ENCODE measurements around the gene USP44. TPM values are rescaled to one million over a fixed set of nuclear protein-coding genes. Genes with fewer than 3 reads are reported as not detected.
"Not testable (repeated sequence)": the region's sequence is repeated elsewhere in the genome, so short reads cannot be mapped to it uniquely, and the experiment has no call there.

USP44 gene
- total and polyA plus RNA-seq, 5 donors, result 0.84 to 3.4 (median 2.0) TPM

GRCh38 chr12:95574799-95575452, 23.6 kb upstream of the USP44 start:
- intact Hi-C loops (cut with DNase I), result no loop called here
- no peaks in the 10 kb centered on the region for H3K9me3 ChIP-seq (ENCODE audit: control insufficient read depth, low read length)
- no peak overlapping the region for H3K27ac ChIP-seq (ENCODE audit: low read length)
- H3K4me3 ChIP-seq (ENCODE audit: low read length), result no peak overlapping the region
- no peaks in the 10 kb centered on the region for H3K27me3 ChIP-seq (ENCODE audit: control insufficient read depth, insufficient read depth)
- no peaks in the 10 kb centered on the region for H3K4me1 ChIP-seq (ENCODE audit: control insufficient read depth, insufficient read depth, low read length)
- DNase-seq (no peak), ATAC-seq (peak in 1 of 2 donors; percentile 59)

- Histone ChIP-seq H3K27ac (ENCODE audit: low read length) (no peak overlapping the region), H3K27me3 (ENCODE audit: control insufficient read depth, insufficient read depth) (no peaks in the 10 kb centered on the region), H3K4me3 (ENCODE audit: low read length) (no peak overlapping the region), H3K4me1 (ENCODE audit: control insufficient read depth, insufficient read depth, low read length) (no peaks in the 10 kb centered on the region), H3K9me3 (ENCODE audit: control insufficient read depth, low read length) (no peaks in the 10 kb centered on the region)
- intact Hi-C loops (cut with DNase I), result no loop called here
- WGBS, result 36% methylated on average over 10 of the region's 10 CpGs
- DNase-seq, result no peak
- ATAC-seq, result peak; percentile 28 to 38
Observed at GRCh38 chr12:95573951-95574576, 22.8 kb upstream of the USP44 start.

GRCh38 chr12:95571369-95571768, 20.1 kb upstream of the USP44 start:
- no peaks in the 10 kb centered on the region for H3K27me3 ChIP-seq (ENCODE audit: control insufficient read depth, insufficient read depth)
- no peak overlapping the region for H3K4me3 ChIP-seq (ENCODE audit: low read length)
- no peaks in the 10 kb centered on the region for H3K4me1 ChIP-seq (ENCODE audit: control insufficient read depth, insufficient read depth, low read length)
- no peak overlapping the region for H3K27ac ChIP-seq (ENCODE audit: low read length)
- H3K9me3 ChIP-seq (ENCODE audit: control insufficient read depth, low read length), result no peaks in the 10 kb centered on the region
- WGBS, result 85% methylated on average over 2 of the region's 2 CpGs
- intact Hi-C loops (cut with DNase I), result no loop called here
- ATAC-seq, result no peak
- DNase-seq, result no peak

GRCh38 chr12:95568045-95568444, 16.8 kb upstream of the USP44 start:
- H3K27ac ChIP-seq (ENCODE audit: low read length); H3K27me3 ChIP-seq (ENCODE audit: control insufficient read depth, insufficient read depth); H3K4me3 ChIP-seq (ENCODE audit: low read length); H3K9me3 ChIP-seq (ENCODE audit: control insufficient read depth, low read length); intact Hi-C loops (cut with DNase I); DNase-seq; H3K4me1 ChIP-seq (ENCODE audit: control insufficient read depth, insufficient read depth, low read length); ATAC-seq: not testable (repeated sequence)
- WGBS, result 96% methylated on average over 10 of the region's 10 CpGs

- 80% methylated on average over 1 of the region's 1 CpG for WGBS
- DNase-seq (no peak), ATAC-seq (no peak)
- Histone ChIP-seq H3K27ac (ENCODE audit: low read length) (no peak overlapping the region), H3K4me1 (ENCODE audit: control insufficient read depth, insufficient read depth, low read length) (no peaks in the 10 kb centered on the region), H3K4me3 (ENCODE audit: low read length) (no peak overlapping the region), H3K9me3 (ENCODE audit: control insufficient read depth, low read length) (no peaks in the 10 kb centered on the region), H3K27me3 (ENCODE audit: control insufficient read depth, insufficient read depth) (no peaks in the 10 kb centered on the region)
- intact Hi-C loops (cut with DNase I), result no loop called here
Observed at GRCh38 chr12:95557625-95558024, 6.3 kb upstream of the USP44 start.

GRCh38 chr12:95554532-95555071, 3.3 kb upstream of the USP44 start:
- H3K27me3 ChIP-seq (ENCODE audit: control insufficient read depth, insufficient read depth), result no peaks in the 10 kb centered on the region
- ATAC-seq (no peak), DNase-seq (no peak)
- no peak overlapping the region for H3K4me3 ChIP-seq (ENCODE audit: low read length)
- intact Hi-C loops (cut with DNase I), result no loop called here
- WGBS, result 53% methylated on average over 4 of the region's 4 CpGs
- H3K4me1 ChIP-seq (ENCODE audit: control insufficient read depth, insufficient read depth, low read length), result no peaks in the 10 kb centered on the region
- H3K27ac ChIP-seq (ENCODE audit: low read length), result no peak overlapping the region
- H3K9me3 ChIP-seq (ENCODE audit: control insufficient read depth, low read length), result no peaks in the 10 kb centered on the region

GRCh38 chr12:95553197-95553943, 2.1 kb upstream of the USP44 start:
- Histone ChIP-seq H3K9me3 (ENCODE audit: control insufficient read depth, low read length) (no peaks in the 10 kb centered on the region), H3K27ac (ENCODE audit: low read length) (no peak overlapping the region), H3K4me3 (ENCODE audit: low read length) (no peak overlapping the region), H3K4me1 (ENCODE audit: control insufficient read depth, insufficient read depth, low read length) (no peaks in the 10 kb centered on the region), H3K27me3 (ENCODE audit: control insufficient read depth, insufficient read depth) (no peaks in the 10 kb centered on the region)
- WGBS, result 85% methylated on average over 5 of the region's 5 CpGs
- no peak for DNase-seq
- no peak for ATAC-seq
- intact Hi-C loops (cut with DNase I), result no loop called here

- Histone ChIP-seq H3K9me3 (ENCODE audit: control insufficient read depth, low read length) (no peaks in the 10 kb centered on the region), H3K4me1 (ENCODE audit: control insufficient read depth, insufficient read depth, low read length) (no peaks in the 10 kb centered on the region), H3K27ac (ENCODE audit: low read length) (no peak overlapping the region), H3K4me3 (ENCODE audit: low read length) (no peak overlapping the region), H3K27me3 (ENCODE audit: control insufficient read depth, insufficient read depth) (no peaks in the 10 kb centered on the region)
- DNase-seq (no peak), ATAC-seq (no peak)
- 71% methylated on average over 7 of the region's 7 CpGs for WGBS
- intact Hi-C loops (cut with DNase I), result no loop called here
Observed at GRCh38 chr12:95551913-95552516, 739 bp upstream of the USP44 start.

DNA sequence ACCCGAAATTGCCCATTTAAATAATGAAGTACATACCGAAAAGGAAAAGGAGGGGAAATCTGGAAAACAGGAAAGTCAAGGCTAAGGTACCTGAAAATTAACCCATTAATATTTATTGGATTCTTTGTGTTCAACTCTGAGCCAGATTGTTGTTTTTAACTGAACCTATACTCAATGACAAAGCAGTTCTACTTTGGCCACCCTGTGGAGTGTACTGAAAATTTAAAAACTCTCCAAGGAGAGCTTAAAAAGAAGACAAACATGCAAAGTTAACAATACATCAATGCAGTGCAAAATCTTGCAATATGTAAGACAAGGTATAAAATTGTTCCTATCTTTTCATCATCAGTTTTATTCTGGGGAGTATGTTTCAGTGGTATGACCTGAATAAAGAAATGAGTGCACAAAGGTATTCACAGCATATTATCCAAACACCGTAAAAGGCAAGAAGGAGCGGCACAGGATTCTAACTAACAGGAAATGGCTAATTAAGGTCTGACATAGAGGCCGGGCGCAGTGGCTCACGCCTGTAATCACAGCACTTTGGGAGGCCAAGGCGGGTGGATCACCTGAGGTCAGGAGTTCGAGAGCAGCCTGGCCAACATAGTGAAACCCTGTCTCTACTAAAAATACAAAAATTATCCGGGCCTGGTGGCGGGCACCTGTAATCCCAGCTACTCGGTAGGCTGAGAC, 1.7 kb downstream of the USP44 start:
- intact Hi-C loops (cut with DNase I), result no loop called here
- ATAC-seq (no peak), DNase-seq (no peak)
- H3K27ac ChIP-seq (ENCODE audit: low read length), result no peak overlapping the region
- 74% methylated on average over 12 of the region's 12 CpGs for WGBS
- H3K9me3 ChIP-seq (ENCODE audit: control insufficient read depth, low read length), result no peaks in the 10 kb centered on the region
- H3K4me3 ChIP-seq (ENCODE audit: low read length), result peak overlapping the region; percentile 89
- no peaks in the 10 kb centered on the region for H3K4me1 ChIP-seq (ENCODE audit: control insufficient read depth, insufficient read depth, low read length)
- H3K27me3 ChIP-seq (ENCODE audit: control insufficient read depth, insufficient read depth), result no peaks in the 10 kb centered on the region

- WGBS, result 5% methylated on average over 97 of the region's 98 CpGs
- H3K27me3 ChIP-seq (ENCODE audit: control insufficient read depth, insufficient read depth), result no peaks in the 10 kb centered on the region
Observed at GRCh38 chr12:95548539-95549391, 2.5 kb downstream of the USP44 start.

More at GRCh38 chr12:95548539-95549391, 2.5 kb downstream of the USP44 start:
- H3K9me3 ChIP-seq (ENCODE audit: control insufficient read depth, low read length), result no peaks in the 10 kb centered on the region
- H3K4me1 ChIP-seq (ENCODE audit: control insufficient read depth, insufficient read depth, low read length), result no peaks in the 10 kb centered on the region
- ATAC-seq, result peak; percentile 92 to 94
- peak; percentile 33 to 86 (median 85) for DNase-seq
- intact Hi-C loops (cut with DNase I), result no loop called here
- H3K4me3 ChIP-seq (ENCODE audit: low read length), result peak overlapping the region; percentile 89
- peak overlapping the region; percentile 40 for H3K27ac ChIP-seq (ENCODE audit: low read length)

Data from right cardiac atrium (tissue), 5 donors.